ENCODE measurements around the gene RTP3. TPM values are rescaled to one million over a fixed set of nuclear protein-coding genes. Genes with fewer than 3 reads are reported as not detected.

RTP3 gene
- total and polyA plus RNA-seq, 2 of the 4 experiments (the other 2 are of a cell fraction) = 0.18 to 0.26 TPM

GRCh38 chr3:46537779-46538178, 40.0 kb downstream of the RTP3 start:
- H3K27me3 ChIP-seq (ENCODE audit: control insufficient read depth, insufficient read depth, low read length) = no peaks in the 10 kb centered on the region
- no peak overlapping the region for H3K9ac ChIP-seq (ENCODE audit: low read depth, low read length)
- intact Hi-C loops (cut with micrococcal nuclease) = no loop called here
- H3K56ac ChIP-seq (ENCODE audit: extremely low read depth, insufficient read depth, low read length) = no peak overlapping the region
- H3K4me2 ChIP-seq (ENCODE audit: low read depth, low read length) = no peak overlapping the region
- peak overlapping the region; percentile 83 for H2BK20ac ChIP-seq (ENCODE audit: low read depth, low read length)
- TF ChIP-seq CHD1 (IDR thresholded peaks at IDR 0.05; ENCODE audit: low read depth, low read length) (no peak), CEBPB (IDR thresholded peaks at IDR 0.05; ENCODE audit: low read depth, low read length) (no peak), NFE2L2 (IDR thresholded peaks at IDR 0.05; ENCODE audit: low read depth, low read length) (no peak), BHLHE40 (IDR thresholded peaks at IDR 0.05; ENCODE audit: low read depth, low read length) (no peak), CTCF (conservative IDR thresholded peaks at IDR 0.05; ENCODE audit: low read depth, low read length) (no peak), MXI1 (IDR thresholded peaks at IDR 0.05; ENCODE audit: borderline replicate concordance, low read depth, low read length) (no peak), MAZ (IDR thresholded peaks at IDR 0.05; ENCODE audit: borderline replicate concordance, low read depth, low read length) (no peak), POLR2A (IDR thresholded peaks at IDR 0.05; ENCODE audit: low read depth, low read length) (no peak), FOS (IDR thresholded peaks at IDR 0.05; ENCODE audit: low read depth, low read length) (no peak), MAFK (IDR thresholded peaks at IDR 0.05; ENCODE audit: low read depth, low read length) (no peak)
- no peaks in the 10 kb centered on the region for H3K9me3 ChIP-seq (ENCODE audit: control insufficient read depth, insufficient read depth, low read length)
- in situ Hi-C loops (cut with MboI; ENCODE audit: low sequenced_read_pairs) = no loop called here
- no CpG with 5 or more reads among the region's 5 CpGs for WGBS, 2 experiments (ENCODE audit: extremely low coverage in 2 of 2, insufficient read length in 1 of 2)
- H2BK120ac ChIP-seq (ENCODE audit: low read depth, low read length) = peak overlapping the region; percentile 76
- no peaks in the 10 kb centered on the region for H4K20me1 ChIP-seq (ENCODE audit: insufficient read depth, low read length)
- H3K4me1 ChIP-seq (ENCODE audit: control insufficient read depth, insufficient read depth, low read length) = peaks cover 20% of the 10 kb centered on the region
- peak overlapping the region; percentile 1; the same call in 1 of the 2 replicates for H4K5ac ChIP-seq (ENCODE audit: low read depth, low read length)
- peak overlapping the region; percentile 9 for H2AK9ac ChIP-seq (replicated peaks; ENCODE audit: low read depth, low read length, poor library complexity)
- H3K23ac ChIP-seq (ENCODE audit: low read depth, low read length) = peak overlapping the region; percentile 85
- H4K91ac ChIP-seq (ENCODE audit: insufficient read depth, low read depth, low read length) = peak overlapping the region; percentile 80
- no TSS peak for BruUV-seq (replicated peaks)
- dilution Hi-C loops (cut with HindIII; ENCODE audit: low sequenced_read_pairs, unreplicated experiment) = no loop called here
- H4K8ac ChIP-seq (ENCODE audit: low read depth in 2 of 2, low read length in 2 of 2) = peak overlapping the region in 1 of 2 experiments; percentile 71; a peak in 3 of 4 replicates
- H3K9me1 ChIP-seq (ENCODE audit: insufficient read depth, low read length) = peaks cover 27% of the 10 kb centered on the region
- peak overlapping the region; percentile 70; the same call in 2 of the 3 replicates for H2BK15ac ChIP-seq (ENCODE audit: low read depth, low read length)
- POLR2A ChIA-PET (ENCODE audit: unreplicated experiment) = no interaction called here
- H3K4ac ChIP-seq (ENCODE audit: low read depth, low read length) = peak overlapping the region; percentile 55
- H3K36me3 ChIP-seq (ENCODE audit: control insufficient read depth, insufficient read depth, low read length) = peaks cover 15% of the 10 kb centered on the region; the same call in 1 of the 2 replicates
- H3K14ac ChIP-seq (replicated peaks; ENCODE audit: low read depth, low read length) = peak overlapping the region; percentile 64
- ATAC-seq (ENCODE audit: low read depth) (peak; percentile 7; the same call in 1 of the 2 replicates), DNase-seq (no peak)
- H3K4me3 ChIP-seq (ENCODE audit: insufficient read depth, low read depth, low read length) = no peak overlapping the region
- CTCF ChIA-PET = interaction anchor here (0.7 to 1.2 kb wide), 3 partner anchors 21 to 991 kb away, joined by 3 to 6 read pairs (median 3); no protein-coding TSS in a partner anchor
- H3K27ac ChIP-seq (ENCODE audit: insufficient read depth, low read length) = no peak overlapping the region
- peak overlapping the region; percentile 40 for H2AFZ ChIP-seq (replicated peaks; ENCODE audit: low read length, poor library complexity)
- peak overlapping the region; percentile 69 for H2BK5ac ChIP-seq (ENCODE audit: low read depth, low read length, poor library complexity, severe bottlenecking)
- peak overlapping the region; percentile 86; the same call in 1 of the 2 replicates for H2AK5ac ChIP-seq (ENCODE audit: low read depth, low read length)
- peaks cover 0 to 2% of the 10 kb centered on the region in 2 experiments; a peak in 1 of 4 replicates for H3K79me1 ChIP-seq (ENCODE audit: low read depth in 1 of 2, low read length in 2 of 2)
- peak overlapping the region; percentile 51; the same call in 1 of the 2 replicates for H3K18ac ChIP-seq (ENCODE audit: low read depth, low read length)

All from IMR-90 (cell line).